ENCODE data around the gene CD9.

GRCh38 chr12:6171409-6172015 lies 28.7 kb upstream of the CD9 start:
- TF ChIP-seq ZNF565 (CRISPR knock-in tag; conservative IDR thresholded peaks at IDR 0.05; ENCODE audit: low read depth) = no peak
- no peak for TF ChIP-seq RARB (CRISPR knock-in tag; IDR thresholded peaks at IDR 0.05)
- TF ChIP-seq POU6F1 (CRISPR knock-in tag; IDR thresholded peaks at IDR 0.05; ENCODE audit: borderline replicate concordance, low read depth) = no peak
- no peak for TF ChIP-seq ZFP30 (CRISPR knock-in tag; IDR thresholded peaks at IDR 0.05)
- no peak for TF ChIP-seq GLIS3 (CRISPR knock-in tag; IDR thresholded peaks at IDR 0.05)
- TF ChIP-seq ZNF70 (CRISPR knock-in tag; IDR thresholded peaks at IDR 0.05) = no peak
- TF ChIP-seq CSDC2 (CRISPR knock-in tag; IDR thresholded peaks at IDR 0.05) = no peak
- TF ChIP-seq OSR1 (CRISPR knock-in tag; IDR thresholded peaks at IDR 0.05) = no peak
- TF ChIP-seq PATZ1 (CRISPR knock-in tag; IDR thresholded peaks at IDR 0.05; ENCODE audit: borderline replicate concordance) = no peak
- no peak for TF ChIP-seq CREB5 (CRISPR knock-in tag; IDR thresholded peaks at IDR 0.05; ENCODE audit: low read depth)
- no peak for TF ChIP-seq ZFP3 (CRISPR knock-in tag; IDR thresholded peaks at IDR 0.05)
- no peak for TF ChIP-seq ARNTL (CRISPR knock-in tag; IDR thresholded peaks at IDR 0.05; ENCODE audit: borderline replicate concordance, low read depth)
- TF ChIP-seq TSHZ2 (CRISPR knock-in tag; IDR thresholded peaks at IDR 0.05) = no peak
- TF ChIP-seq CSRNP3 (CRISPR knock-in tag; IDR thresholded peaks at IDR 0.05) = no peak

Measured in SK-N-SH treated with all-trans-retinoic acid at 6 μM for 48 hours (cell line).